Measurements from ENCODE around the gene TBC1D22A.

GRCh38 chr22:47122441-47123000, 360.1 kb downstream of the TBC1D22A start:
- no peak for TF ChIP-seq ZBTB33 (IDR thresholded peaks at IDR 0.05)
- TF ChIP-seq NRF1 (conservative IDR thresholded peaks at IDR 0.05; ENCODE audit: low read depth, low read length): no peak
- no peak for TF ChIP-seq SREBF2 (IDR thresholded peaks at IDR 0.05; ENCODE audit: low read length)
- TF ChIP-seq POLR2A (IDR thresholded peaks at IDR 0.05; ENCODE audit: low read depth, low read length): no peak
- TF ChIP-seq, protein P1, sequence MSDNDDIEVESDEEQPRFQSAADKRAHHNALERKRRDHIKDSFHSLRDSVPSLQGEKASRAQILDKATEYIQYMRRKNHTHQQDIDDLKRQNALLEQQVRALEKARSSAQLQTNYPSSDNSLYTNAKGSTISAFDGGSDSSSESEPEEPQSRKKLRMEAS (IDR thresholded peaks at IDR 0.05; ENCODE audit: low read depth, low read length): no peak
- no peak for TF ChIP-seq ZNF274 (IDR thresholded peaks at IDR 0.05; ENCODE audit: insufficient read depth, insufficient read length)
- TF ChIP-seq, protein P2, sequence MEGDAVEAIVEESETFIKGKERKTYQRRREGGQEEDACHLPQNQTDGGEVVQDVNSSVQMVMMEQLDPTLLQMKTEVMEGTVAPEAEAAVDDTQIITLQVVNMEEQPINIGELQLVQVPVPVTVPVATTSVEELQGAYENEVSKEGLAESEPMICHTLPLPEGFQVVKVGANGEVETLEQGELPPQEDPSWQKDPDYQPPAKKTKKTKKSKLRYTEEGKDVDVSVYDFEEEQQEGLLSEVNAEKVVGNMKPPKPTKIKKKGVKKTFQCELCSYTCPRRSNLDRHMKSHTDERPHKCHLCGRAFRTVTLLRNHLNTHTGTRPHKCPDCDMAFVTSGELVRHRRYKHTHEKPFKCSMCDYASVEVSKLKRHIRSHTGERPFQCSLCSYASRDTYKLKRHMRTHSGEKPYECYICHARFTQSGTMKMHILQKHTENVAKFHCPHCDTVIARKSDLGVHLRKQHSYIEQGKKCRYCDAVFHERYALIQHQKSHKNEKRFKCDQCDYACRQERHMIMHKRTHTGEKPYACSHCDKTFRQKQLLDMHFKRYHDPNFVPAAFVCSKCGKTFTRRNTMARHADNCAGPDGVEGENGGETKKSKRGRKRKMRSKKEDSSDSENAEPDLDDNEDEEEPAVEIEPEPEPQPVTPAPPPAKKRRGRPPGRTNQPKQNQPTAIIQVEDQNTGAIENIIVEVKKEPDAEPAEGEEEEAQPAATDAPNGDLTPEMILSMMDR (IDR thresholded peaks at IDR 0.05 in 2 of 3, conservative IDR thresholded peaks at IDR 0.05 in 1 of 3; ENCODE audit: control insufficient read depth in 2 of 3, extremely low read depth in 1 of 3, insufficient read depth in 1 of 3, low read depth in 3 of 3, low read length in 3 of 3): no peak
- no peak for TF ChIP-seq EZH2 (IDR thresholded peaks at IDR 0.05; ENCODE audit: borderline replicate concordance, control insufficient read depth, low read depth, low read length)
- no peak for TF ChIP-seq JUND (IDR thresholded peaks at IDR 0.05; ENCODE audit: low read depth, low read length)
- TF ChIP-seq RCOR1 (conservative IDR thresholded peaks at IDR 0.05; ENCODE audit: low read depth, low read length): no peak

All from GM12878 (cell line).